Stimulated activated naive CD4-positive, alpha-beta T cell (primary cell): Measurements from ENCODE around the gene USP5.
A peak's percentile ranks its signal among the peaks of the same experiment; 100 is the strongest.

Experiments
- DNase-seq, 6 experiments: peaks; one replicate each; lab custom pipeline; 2025; lab: John Stamatoyannopoulos, UW

Gene USP5

DNA sequence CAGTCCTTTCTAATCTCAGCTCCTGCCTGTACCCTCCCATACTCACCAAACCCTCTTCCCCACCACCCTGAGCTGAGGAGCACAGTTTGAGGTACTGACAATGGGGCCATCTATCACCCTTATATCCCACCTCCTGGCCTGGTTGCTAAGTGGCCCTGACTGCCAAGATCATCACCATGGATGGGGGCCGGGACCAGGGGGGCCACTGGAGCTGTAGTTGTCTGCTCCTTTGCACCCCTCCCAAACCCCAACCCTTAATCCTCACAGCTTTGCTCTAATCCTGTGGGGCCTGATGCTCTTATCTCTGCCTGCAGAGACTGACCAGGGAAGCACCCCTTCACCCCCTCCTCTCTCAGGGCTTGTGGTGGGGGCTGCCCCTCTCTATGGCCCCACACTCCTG lies 11.6 kb upstream of the USP5 start:
- DNase-seq: no peak

DNA sequence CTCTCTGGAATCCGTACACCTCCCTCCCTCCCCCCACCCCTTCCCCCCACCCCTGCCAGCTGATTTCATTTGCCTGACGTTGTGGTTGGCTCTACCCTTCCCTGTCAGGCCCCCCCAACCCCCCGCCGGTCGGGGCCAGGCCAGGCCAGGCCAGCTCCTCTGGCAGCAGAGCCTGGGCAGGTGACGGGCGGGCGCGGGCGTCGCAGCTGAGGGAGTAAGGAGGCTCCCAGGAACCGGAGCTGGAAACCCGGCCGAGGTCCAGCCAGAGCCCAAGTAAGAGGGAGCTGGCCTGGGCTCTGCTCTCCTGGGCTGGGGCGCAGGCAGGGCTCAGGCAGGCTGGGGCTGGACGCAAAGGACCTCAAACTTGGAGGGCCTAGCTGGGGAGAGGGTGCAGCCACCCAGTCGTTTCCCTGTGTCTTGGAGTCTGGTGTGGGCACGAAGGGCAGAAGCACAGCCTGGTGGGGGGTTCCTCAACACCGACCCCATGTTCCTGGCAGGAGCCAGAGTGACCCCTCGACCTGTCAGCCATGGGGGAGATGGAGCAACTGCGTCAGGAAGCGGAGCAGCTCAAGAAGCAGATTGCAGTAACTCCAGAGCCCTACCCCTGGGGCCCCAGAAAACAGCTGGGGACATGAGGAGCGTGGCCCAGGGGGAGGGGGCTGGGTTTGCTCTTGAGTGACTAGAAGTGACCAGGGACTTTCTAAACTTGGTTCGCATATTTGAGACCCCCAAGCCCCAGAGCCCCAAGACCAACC lies 11.0 kb upstream of the USP5 start, which contains the start of gene GNB3:
TSS of gene GNB3 (plus strand) at position 165 of the 755 bp plus-strand sequence. CDS start at position 528, 363 bp downstream.
- no peak for DNase-seq

DNA sequence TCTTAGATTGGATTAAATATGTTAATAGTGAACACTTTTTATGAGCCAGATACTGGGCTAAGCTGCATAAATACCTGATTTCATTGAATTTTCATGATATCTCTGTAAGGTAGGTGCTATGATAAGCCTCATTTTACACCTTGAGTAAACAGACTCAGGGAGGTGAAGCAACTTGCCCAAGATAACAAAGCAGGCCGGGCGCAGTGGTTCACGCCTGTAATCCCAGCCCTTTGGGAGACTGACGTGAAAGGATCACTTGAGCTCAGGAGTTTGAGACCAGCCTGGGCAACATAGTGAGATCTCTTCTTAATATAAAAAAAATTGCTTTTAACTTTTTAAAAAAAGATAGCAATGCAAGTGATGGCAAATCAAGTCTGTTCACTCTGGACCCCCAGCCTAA lies 9.9 kb upstream of the USP5 start:
- DNase-seq: no peak

DNA sequence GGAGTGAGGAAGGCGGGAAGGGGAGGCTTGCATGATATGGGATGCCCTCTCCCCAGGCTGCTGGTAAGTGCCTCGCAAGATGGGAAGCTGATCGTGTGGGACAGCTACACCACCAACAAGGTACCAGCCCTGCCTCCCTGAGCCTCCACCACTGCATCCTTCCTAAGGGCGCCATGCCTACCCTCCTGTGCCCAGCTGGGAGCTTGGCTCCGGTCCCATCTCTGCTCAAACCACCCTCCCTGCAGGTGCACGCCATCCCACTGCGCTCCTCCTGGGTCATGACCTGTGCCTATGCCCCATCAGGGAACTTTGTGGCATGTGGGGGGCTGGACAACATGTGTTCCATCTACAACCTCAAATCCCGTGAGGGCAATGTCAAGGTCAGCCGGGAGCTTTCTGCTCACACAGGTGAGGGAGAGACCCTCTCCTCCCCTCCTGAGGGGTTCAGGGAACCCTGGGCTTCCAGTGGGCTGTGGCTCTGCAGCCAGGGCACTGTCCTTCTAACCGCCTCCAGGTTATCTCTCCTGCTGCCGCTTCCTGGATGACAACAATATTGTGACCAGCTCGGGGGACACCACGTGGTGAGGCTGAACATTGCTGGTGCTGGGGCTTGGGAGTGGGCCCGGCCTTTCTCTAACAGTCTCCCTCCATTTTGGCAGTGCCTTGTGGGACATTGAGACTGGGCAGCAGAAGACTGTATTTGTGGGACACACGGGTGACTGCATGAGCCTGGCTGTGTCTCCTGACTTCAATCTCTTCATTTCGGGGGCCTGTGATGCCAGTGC lies 8.6 kb upstream of the USP5 start:
- DNase-seq: no peak

- DNase-seq: no peak
These were observed 6.6 kb upstream of the USP5 start for GRCh38 chr12:6845395-6845794.

DNA sequence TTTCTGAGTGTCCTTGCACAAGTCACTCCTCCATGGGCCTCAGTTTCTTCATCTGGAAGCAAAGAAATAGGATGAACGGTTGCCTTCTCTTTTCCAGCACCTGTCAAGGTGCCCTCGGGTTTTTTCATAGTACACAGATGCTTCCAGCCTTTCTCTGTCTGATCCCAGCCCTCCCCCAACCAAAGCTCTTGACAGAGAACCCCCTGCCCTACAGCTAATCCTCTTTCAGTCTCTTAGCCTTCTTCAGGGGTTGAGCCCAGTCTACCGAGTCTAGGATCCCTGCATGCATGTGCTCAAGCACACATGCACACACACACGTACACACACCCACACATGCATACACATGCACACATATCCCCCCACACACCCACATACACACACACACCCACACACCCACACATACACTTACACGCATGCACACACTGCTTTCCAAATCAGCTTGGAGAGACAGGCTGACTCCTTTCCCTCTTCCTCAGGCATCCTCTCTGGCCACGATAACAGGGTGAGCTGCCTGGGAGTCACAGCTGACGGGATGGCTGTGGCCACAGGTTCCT lies 5.6 kb upstream of the USP5 start:
- DNase-seq: no peak

DNA sequence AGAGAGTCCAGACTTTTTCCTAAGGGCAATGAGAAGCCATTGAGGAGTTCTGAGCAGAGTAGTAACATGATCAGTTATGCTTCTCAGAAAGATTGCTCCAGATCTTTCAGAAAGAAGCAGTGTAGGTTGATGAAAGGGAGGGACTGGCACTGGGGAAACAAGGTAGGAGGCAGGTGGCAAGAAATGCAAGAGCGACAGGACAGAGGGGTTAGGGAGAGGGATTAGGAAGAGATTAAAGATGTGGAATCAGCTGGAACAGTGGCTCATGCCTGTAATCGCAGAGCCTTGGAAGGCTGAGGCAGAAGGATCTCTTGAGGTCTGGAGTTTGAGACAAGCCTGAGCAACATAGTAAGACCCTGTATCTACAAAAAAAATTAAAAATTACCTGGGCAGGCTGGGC lies 4.3 kb upstream of the USP5 start:
- no peak for DNase-seq

GRCh38 chr12:6849427-6849826 lies 2.5 kb upstream of the USP5 start:
- DNase-seq: no peak

- DNase-seq: no peak
These were observed 1.9 kb upstream of the USP5 start for GRCh38 chr12:6849976-6850560.

DNA sequence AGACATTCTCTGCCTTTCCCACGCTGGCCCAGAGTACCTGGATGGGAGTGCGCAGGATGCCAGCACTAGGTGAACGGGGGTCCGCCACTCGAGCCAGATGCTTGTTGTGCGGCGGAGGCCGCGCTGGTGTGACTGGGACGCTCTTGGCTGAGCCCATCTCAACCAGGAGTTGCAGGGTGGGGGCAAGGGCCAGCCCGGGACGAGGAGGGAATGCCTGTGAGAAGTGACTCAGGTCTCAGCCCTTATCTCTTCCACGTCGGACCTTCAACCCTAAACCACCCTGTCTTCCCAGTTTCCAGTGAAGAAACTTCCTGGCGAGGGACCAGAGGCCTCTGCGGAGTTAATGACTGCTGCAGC lies 1.2 kb upstream of the USP5 start:
- no peak for DNase-seq

DNA sequence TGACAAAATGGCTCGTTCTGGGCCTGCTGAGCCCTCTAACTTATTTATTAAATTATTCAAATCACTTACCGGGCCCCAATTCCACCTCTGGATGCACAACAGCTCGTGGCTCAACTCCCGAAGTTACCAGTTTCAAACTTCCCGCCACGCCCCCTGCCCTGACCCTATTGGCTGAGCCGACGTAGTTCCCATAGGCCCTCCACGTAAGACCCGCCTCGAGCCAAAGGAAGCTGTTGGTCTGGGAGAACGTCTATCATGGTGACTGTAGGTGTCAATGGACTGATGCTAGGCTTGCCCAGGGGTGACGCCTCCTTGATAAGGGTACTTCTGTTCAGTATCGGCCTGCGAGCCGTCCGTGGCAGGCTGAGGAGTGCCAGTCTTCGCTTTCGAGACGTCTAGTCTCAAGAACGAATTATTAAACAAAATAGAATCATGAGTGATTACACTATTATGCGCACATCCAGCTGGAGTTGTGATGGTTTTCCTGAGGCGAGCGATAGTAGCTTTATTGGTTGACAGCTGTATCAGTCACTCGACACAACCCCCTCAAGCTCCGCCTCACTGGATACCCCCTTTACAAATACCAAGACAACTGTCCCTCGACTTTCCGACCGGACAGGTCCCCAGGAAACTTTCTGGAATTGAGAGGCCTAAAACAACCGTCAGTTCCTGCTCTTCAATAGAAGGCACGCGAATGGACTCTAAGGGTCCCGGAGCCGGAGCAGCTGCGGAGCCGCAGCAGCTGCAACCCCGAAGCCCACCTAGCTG lies 613 bp upstream of the USP5 start, which contains the start of gene CDCA3:
TSS of gene CDCA3 (minus strand) at position 134 of the 768 bp plus-strand sequence. CDS start 334 bp downstream, outside the sequence.
- peak; percentile 80 to 92 (median 89) for DNase-seq

DNA sequence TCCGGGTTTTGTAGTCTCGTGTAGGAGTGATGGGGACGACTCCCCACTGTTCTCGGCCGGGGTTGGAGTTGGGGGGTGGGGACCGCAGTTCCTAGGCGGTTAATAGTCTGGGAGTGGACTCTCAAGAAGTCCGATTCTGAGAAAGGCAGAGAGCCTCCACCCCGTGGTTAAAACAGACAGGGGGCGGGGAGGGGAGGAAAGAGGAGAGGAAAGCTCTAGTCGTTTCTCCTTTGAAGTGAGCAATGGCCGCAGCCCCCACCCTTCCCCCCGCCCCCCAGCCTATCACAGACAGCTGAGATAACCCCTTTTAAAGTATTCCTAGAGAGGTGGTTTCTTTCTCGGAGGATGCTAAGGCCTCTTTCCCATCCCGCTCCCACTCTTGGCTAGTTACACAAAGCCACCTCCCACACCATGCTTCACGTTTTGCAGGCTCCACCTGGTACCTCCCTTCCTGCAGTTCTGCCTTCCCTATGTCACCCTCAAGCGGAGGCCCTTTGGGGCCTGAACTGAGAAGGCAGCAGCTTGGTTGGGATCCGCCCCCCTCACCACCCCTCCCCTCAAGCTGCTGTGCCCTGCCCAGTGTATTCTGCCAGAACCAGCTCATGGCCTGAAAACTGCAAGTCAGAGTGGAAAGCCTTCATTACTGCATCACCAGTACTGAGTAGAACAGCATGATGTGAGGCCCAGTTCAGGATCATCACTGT lies 853 bp downstream of the USP5 start:
- peak in 4 of 6 experiments; percentile 58 to 78 (median 72) for DNase-seq

DNA sequence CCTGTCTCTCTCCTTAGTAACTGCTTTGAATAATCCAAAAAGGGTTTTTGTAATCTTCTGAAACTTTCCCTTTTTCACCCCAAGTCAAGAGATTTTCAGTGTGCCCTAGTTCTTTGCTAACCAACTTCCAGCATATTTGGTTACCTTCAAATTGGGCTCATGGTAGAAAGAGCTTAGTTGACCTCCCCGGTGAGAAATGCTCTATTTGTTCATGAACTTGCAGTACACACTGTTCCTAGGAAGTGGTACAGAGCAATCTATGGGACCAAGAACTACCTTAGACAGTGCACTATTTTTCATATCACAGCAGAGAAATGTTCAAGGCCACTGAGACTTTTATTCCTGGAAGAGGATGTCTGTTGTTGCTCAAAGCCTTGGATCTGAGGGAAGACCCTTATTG lies 1.7 kb downstream of the USP5 start:
- DNase-seq: no peak

DNA sequence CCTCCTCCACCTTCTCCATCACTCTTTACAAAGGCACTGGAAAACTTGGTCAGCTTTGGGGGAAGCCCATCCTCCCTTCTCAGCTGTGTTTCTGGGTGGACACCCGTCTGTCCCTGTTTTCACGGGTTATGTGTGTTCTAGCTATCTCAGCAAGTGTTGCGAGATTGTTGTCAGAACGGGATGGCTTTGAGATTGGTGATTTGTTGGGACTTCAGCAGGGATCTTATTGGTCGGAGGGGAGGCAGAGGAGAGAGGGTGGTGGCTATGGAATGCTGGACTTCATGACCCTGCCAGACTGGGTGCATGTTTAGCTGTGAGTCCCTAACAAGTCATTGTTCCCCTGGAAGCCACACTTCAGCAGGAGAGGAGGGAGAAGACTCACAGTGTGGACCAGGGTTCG lies 2.1 kb downstream of the USP5 start:
- DNase-seq: no peak

DNA sequence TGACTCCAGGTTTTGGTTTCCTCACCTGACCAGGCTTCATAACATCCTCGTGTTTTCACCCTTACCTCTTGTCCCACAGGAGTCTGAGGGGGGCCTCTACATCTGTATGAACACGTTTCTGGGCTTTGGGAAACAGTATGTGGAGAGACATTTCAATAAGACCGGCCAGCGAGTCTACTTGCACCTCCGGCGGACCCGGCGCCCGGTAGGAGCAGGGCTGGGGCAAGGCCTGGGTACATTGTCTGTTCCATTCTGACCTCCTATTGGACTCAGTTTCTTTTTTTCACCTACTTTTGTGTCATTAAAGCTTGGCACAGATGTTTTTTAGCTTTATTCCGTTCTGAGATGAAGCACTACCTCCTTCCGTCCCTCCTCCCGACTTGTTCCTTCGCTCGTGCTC lies 3.4 kb downstream of the USP5 start:
- no peak for DNase-seq

GRCh38 chr12:6858799-6859198 lies 6.8 kb downstream of the USP5 start:
- no peak for DNase-seq

DNA sequence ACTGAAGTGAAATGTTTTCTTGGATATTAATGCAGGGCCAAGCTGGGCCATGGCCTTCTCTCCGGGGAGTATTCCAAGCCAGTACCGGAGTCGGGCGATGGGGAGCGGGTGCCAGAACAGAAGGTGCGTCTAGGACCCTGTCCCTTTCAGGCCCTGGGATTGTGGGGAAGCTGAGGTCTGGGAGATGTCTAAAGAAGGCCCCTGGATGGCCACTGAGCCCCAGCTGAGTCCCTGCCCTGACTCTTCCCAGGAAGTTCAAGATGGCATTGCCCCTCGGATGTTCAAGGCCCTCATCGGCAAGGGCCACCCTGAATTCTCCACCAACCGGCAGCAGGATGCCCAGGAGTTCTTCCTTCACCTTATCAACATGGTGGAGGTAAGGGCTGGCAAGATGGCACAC lies 8.2 kb downstream of the USP5 start:
- DNase-seq: no peak

DNA sequence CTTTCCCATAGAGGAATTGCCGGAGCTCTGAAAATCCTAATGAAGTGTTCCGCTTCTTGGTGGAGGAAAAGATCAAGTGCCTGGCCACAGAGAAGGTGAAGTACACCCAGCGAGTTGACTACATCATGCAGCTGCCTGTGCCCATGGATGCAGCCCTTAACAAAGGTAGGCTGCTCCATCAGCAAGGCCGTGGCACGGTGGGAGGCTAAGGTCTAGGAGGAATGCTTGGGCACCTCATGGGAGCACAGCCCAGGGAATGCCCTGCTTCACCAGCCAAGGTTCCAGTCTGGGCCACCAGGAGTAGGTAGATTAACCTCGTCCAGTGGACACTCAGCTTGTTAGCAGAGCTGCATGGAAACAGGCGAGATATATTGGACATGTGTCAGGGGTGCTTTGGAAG lies 9.0 kb downstream of the USP5 start:
- no peak for DNase-seq

GRCh38 chr12:6861391-6861790 lies 9.4 kb downstream of the USP5 start:
- no peak for DNase-seq

DNA sequence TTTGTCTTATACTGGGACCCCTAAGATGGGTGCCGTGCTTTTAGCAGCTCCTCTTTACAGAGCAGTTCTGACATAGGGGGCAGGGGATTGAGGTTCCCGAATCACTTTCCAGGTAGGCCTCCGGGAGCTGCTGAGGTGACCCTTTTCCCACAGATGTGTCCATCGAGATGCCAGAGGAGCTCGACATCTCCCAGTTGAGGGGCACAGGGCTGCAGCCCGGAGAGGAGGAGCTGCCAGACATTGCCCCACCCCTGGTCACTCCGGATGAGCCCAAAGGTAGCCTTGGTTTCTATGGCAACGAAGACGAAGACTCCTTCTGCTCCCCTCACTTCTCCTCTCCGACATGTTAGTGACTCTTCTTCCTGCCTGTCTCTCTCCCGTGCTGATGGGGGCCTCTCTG lies 11.1 kb downstream of the USP5 start:
- DNase-seq: no peak

DNA sequence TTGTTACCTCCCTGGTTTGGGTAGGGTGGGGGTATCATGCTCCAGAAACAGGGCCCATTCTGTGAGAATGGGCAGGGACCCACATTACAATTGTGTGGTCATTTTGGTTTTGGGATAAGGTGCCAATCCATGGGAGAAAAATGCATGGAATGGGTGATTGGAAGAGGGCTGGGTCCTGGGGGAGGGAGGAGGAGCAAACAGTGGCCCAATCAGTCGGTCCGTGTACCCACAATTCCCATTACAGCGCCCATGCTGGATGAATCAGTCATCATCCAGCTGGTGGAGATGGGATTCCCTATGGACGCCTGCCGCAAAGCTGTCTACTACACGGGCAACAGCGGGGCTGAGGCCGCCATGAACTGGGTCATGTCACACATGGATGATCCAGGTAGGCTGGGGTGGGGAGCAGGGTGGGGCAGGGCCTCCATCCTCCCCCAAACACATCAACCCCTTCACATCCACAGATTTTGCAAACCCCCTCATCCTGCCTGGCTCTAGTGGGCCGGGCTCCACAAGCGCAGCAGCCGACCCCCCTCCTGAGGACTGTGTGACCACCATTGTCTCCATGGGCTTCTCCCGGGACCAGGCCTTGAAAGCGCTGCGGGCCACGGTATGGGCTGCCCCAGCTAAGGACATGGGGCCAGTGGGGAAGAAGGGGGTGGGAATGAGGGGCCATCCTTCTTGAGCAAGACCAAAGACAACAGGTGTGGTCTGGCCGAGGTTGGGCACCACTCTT lies 11.8 kb downstream of the USP5 start:
- no peak for DNase-seq
